Measurements from ENCODE around the gene ANKRD22. TPM values are rescaled to one million over a fixed set of nuclear protein-coding genes. Genes with fewer than 3 reads are reported as not detected.

Gene ANKRD22
- total and polyA plus RNA-seq, 10 of the 15 experiments (the other 5 are each of a cell fraction or from before 2014, with no cell fraction given): 0.30 to 1.3 (median 0.71) TPM

DNA sequence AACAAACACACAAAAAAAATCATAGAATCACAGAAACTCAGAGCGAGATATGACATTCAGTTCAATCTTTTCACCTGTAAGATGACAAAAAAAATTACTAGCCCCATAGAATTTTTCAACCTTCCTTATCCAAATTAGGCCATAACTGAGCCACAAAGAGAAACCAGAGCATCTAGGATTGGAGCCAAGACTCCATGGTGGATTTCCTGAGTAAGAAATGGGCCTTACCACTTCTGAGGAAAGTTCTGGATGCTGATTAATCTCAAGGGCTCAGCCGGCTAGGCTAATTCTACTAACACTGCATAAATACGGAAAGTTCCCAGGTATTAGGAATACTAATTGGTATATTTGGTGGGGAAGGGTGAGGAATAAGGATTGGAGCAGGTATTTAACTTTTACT, 32.4 kb downstream of the ANKRD22 start (continued):
- TF ChIP-seq MXI1 (IDR thresholded peaks at IDR 0.05; ENCODE audit: low read depth, low read length) (no peak), TAF1 (IDR thresholded peaks at IDR 0.05; ENCODE audit: borderline replicate concordance, low read depth, low read length) (no peak), IRF3 (IDR thresholded peaks at IDR 0.05) (no peak), POLR2AphosphoS5 (IDR thresholded peaks at IDR 0.05; ENCODE audit: low read length) (no peak), TCF3 (IDR thresholded peaks at IDR 0.05; ENCODE audit: borderline replicate concordance, insufficient read depth, low read depth, low read length) (no peak)

- intact Hi-C loops (cut with micrococcal nuclease; ENCODE audit: unreplicated experiment): loop anchor here (5.0 kb wide), 2 partner anchors 86 to 231 kb away; partner anchors contain the start of gene RNLS
- no peak for ATAC-seq
- RAD21 ChIA-PET (ENCODE audit: unreplicated experiment): interaction anchor here (0.7 to 1.3 kb wide), 2 partner anchors 23 to 124 kb away, joined by 3 to 4 read pairs; no protein-coding TSS in a partner anchor
- no peak for TF ChIP-seq IKZF2 (IDR thresholded peaks at IDR 0.05)
- no peak for TF ChIP-seq GABPA (IDR thresholded peaks at IDR 0.05; ENCODE audit: low read depth)
- no peak for TF ChIP-seq PAX5 (IDR thresholded peaks at IDR 0.05; ENCODE audit: borderline replicate concordance, low read depth, low read length)
- TF ChIP-seq ZBTB11 (CRISPR knock-in tag; IDR thresholded peaks at IDR 0.05): no peak
- TF ChIP-seq ZNF24 (IDR thresholded peaks at IDR 0.05): no peak
- TF ChIP-seq, protein P1, sequence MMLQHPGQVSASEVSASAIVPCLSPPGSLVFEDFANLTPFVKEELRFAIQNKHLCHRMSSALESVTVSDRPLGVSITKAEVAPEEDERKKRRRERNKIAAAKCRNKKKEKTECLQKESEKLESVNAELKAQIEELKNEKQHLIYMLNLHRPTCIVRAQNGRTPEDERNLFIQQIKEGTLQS (IDR thresholded peaks at IDR 0.05; ENCODE audit: borderline replicate concordance, extremely low read depth, low read depth, low read length): no peak
- no peak for TF ChIP-seq ASH2L (IDR thresholded peaks at IDR 0.05; ENCODE audit: borderline replicate concordance, low read depth)
- no peak for TF ChIP-seq RAD51 (IDR thresholded peaks at IDR 0.05)
- TF ChIP-seq CREB1 (IDR thresholded peaks at IDR 0.05; ENCODE audit: low read depth): no peak
- TF ChIP-seq EED (IDR thresholded peaks at IDR 0.05; ENCODE audit: low read depth): no peak
- TF ChIP-seq USF1 (IDR thresholded peaks at IDR 0.05; ENCODE audit: borderline replicate concordance, extremely low read length, insufficient read depth, low read depth, low read length): no peak
- TF ChIP-seq SPI1 (IDR thresholded peaks at IDR 0.05; ENCODE audit: borderline replicate concordance, insufficient read depth, low read depth, low read length): no peak
- no peak for TF ChIP-seq NR2C1 (IDR thresholded peaks at IDR 0.05)
- TF ChIP-seq NR2F1 (conservative IDR thresholded peaks at IDR 0.05): no peak
Measured at GRCh38 chr10:88813200-88813599, 38.4 kb downstream of the ANKRD22 start.

More at GRCh38 chr10:88813200-88813599, 38.4 kb downstream of the ANKRD22 start:
- H3K36me3 ChIP-seq (ENCODE audit: control insufficient read depth in 2 of 2, insufficient read depth in 2 of 2, low read length in 1 of 2): no peaks in the 10 kb centered on the region
- H3K4me1 ChIP-seq (ENCODE audit: control insufficient read depth, insufficient read depth, low read length): no peaks in the 10 kb centered on the region
- no peaks in the 10 kb centered on the region for H3K79me2 ChIP-seq (ENCODE audit: control insufficient read depth, insufficient read depth, low read length)
- no peak for FAIRE-seq
- SMC1A ChIA-PET (ENCODE audit: uncharacterized antibody, unreplicated experiment): interaction anchor here (0.7 to 2.1 kb wide), 7 partner anchors 8 to 430 kb away, joined by 3 to 6 read pairs (median 4); no protein-coding TSS in a partner anchor
- H3K27ac ChIP-seq (ENCODE audit: control insufficient read depth, insufficient read depth): no peak overlapping the region
- POLR2A ChIA-PET: no interaction called here
- no TSS peak for BruUV-seq (replicated peaks)
- no peak overlapping the region for H2AFZ ChIP-seq (ENCODE audit: control insufficient read depth, low read depth, low read length)
- no peak overlapping the region for H3K4me3 ChIP-seq
- DNase-seq (ENCODE audit: low read depth, low spot score): no peak
- no peaks in the 10 kb centered on the region for H3K9me3 ChIP-seq (replicated peaks; ENCODE audit: control insufficient read depth, insufficient read depth, low read length)
- no peak overlapping the region for H3K9ac ChIP-seq (ENCODE audit: control insufficient read depth, insufficient read depth, low read length)
- 67% methylated on average over 6 of the region's 6 CpGs for whole genome bisulfite sequencing (ENCODE audit: insufficient coverage, insufficient replicate concordance, low lambda C conversion rate, missing lambda C conversion rate)
- no peak overlapping the region for H3K4me2 ChIP-seq (ENCODE audit: control insufficient read depth, insufficient read depth)
- CTCF ChIA-PET: interaction anchor here (0.7 to 7.3 kb wide), 8 partner anchors 11 to 248 kb away, joined by 3 to 54 read pairs (median 4); partner anchors contain the start of gene LIPN
- in situ Hi-C loops (cut with MboI): loop anchor here (5.0 kb wide), 1 partner anchor 241 kb away; no protein-coding TSS in a partner anchor
- H4K20me1 ChIP-seq (ENCODE audit: control insufficient read depth, insufficient read depth): no peaks in the 10 kb centered on the region
- peaks cover 0 to 4% of the 10 kb centered on the region in 2 experiments; a peak in 2 of 4 replicates for H3K27me3 ChIP-seq (replicated peaks in 1 of 2; ENCODE audit: control insufficient read depth in 2 of 2, insufficient read depth in 2 of 2, low read length in 1 of 2)

All from GM12878 (cell line).